ENCODE results near the gene MUL1. TPM values are rescaled to one million over a fixed set of nuclear protein-coding genes. Genes with fewer than 3 reads are reported as not detected.
"Not testable (repeated sequence)": the region's sequence is repeated elsewhere in the genome, so short reads cannot be mapped to it uniquely, and the experiment has no call there.

MUL1 gene
- 17.3 and 19.1 TPM in 2 replicates for total RNA-seq (2014; rRNA removed; shearing (Covaris generic))

- peak; percentile 87 for DNase-seq (ENCODE audit: low spot score)
Observed at GRCh38 chr1:20507564-20508410, at the start of gene MUL1. Gene MUL1 (minus strand): TSS chr1:20508151. CDS start chr1:20508024, 127 bp downstream.

- no peak for DNase-seq (ENCODE audit: low spot score)
Observed at GRCh38 chr1:20555758-20556120, 47.8 kb upstream of the MUL1 start.

DNA sequence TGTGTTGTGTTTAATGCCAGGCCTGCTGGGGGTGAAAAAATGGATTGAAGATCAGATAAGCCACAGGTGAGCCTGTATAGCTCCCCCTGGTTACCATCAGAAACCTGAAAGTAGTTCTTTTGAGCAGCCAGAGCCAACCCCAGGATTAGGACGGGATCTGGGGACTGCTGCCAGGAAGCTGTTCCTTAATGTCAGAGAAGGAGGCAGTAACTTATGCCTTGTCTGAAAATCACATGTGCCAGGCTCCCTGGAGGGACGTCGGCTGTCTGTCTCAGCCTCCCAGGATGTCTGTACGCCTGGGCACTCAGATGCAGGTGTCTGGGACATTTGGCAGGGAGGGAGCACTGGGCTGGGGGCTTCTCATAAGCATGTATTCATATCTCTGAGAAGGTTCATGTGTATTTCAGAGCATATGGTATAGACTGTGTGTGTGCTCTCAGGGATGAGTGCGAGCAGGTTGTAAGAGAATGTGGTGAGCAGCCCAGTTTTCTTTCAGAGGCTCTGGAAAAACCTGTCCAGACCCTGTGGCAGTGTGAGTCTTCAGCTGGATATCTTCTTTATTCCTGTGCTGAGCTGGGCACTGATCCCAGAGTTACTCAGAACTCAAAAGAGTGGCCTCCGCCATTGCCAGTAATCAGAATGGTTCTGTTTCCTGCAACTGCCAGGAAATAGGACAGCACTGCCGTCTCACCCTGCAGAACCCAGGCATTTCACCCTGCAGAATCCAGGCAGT, 47.2 kb upstream of the MUL1 start:
- DNase-seq (ENCODE audit: low spot score): no peak

DNA sequence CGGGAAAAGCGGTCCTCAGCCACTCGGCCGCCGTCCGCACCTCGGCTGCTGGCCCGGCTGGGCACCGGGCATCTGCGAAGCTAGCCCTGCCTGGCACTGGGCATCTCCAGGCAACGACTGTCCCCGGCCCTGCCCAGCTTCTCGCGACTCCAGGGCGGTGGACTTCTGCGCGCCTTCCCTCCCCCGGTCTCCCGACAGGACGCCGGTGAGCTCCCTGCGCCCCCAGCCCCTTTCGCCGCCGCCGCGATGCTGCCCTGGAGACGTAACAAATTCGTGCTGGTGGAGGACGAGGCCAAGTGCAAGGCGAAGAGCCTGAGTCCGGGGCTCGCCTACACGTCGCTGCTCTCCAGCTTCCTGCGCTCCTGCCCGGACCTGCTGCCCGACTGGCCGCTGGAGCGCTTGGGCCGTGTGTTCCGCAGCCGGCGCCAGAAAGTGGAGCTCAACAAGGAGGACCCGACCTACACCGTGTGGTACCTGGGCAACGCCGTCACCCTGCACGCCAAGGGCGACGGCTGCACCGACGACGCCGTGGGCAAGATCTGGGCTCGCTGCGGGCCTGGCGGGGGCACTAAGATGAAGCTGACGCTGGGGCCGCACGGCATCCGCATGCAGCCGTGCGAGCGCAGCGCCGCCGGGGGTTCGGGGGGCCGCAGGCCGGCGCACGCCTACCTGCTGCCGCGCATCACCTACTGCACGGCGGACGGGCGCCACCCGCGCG, 44.9 kb upstream of the MUL1 start:
- no peak for DNase-seq (ENCODE audit: low spot score)

DNA sequence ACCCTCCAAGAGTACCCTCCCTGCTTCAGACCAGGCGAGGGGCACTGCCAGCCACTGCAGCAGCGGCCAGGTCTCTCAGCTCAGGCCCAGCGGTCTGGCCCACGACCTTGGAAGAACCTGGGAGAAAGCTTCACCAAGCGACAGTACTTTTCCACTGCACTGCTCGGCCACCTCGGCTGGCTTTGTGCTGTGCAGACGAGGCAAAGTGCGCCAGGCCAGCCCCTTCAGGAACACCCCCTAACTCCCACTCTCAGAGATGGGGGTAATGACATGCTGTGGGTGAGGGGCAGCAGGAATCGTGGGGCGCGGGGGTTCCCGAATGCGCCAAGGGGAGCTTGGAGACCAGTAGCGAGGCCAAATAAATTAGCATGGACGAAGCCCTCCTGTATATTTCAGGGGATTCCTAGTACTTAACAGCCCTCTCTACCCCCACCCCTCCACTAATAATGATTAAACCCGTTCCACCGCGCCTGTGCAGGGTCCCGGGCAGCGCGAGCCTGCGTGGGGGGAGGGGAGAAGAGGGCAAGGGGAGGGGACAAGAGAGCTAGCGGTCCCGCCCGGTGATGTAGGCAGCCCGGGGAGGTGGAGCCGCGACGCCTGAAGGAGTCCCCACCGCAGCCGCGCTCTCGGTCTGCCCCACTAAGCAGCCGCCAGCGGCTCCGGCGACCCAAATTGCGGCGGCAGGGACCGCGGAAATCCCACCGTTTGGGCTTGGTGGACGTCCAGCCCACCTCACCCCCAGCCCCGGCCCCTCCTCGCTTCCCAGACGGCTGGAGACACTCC, 44.2 kb upstream of the MUL1 start, which contains the start of gene FAM43B:
TSS of gene FAM43B (plus strand) at position 629 of the 783 bp plus-strand sequence. CDS start 401 bp downstream, outside the sequence.
- DNase-seq (ENCODE audit: low spot score): no peak

DNA sequence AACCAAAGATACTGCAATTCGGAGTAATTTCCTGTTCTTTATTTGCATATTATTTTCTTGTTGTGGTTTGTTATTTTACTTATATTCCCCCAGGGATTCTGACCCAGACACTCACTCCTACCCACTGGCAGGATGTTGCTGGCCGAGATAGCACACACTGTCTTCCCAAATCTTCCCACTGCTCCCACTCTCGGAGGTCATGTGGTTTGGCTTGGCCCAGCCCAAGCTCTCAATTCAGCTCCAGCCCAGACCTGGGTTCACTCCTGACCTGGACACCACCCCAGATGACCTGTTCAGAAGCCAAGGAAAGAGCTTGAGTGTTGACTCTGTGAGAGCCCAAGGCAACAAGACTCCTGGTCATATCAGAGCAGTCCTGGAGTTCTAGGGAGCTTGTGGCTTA, 43.2 kb upstream of the MUL1 start:
- DNase-seq (ENCODE audit: low spot score): no peak

GRCh38 chr1:20546637-20547036, 38.7 kb upstream of the MUL1 start:
- no peak for DNase-seq (ENCODE audit: low spot score)

GRCh38 chr1:20540281-20540680, 32.3 kb upstream of the MUL1 start:
- no peak for DNase-seq (ENCODE audit: low spot score)

DNA sequence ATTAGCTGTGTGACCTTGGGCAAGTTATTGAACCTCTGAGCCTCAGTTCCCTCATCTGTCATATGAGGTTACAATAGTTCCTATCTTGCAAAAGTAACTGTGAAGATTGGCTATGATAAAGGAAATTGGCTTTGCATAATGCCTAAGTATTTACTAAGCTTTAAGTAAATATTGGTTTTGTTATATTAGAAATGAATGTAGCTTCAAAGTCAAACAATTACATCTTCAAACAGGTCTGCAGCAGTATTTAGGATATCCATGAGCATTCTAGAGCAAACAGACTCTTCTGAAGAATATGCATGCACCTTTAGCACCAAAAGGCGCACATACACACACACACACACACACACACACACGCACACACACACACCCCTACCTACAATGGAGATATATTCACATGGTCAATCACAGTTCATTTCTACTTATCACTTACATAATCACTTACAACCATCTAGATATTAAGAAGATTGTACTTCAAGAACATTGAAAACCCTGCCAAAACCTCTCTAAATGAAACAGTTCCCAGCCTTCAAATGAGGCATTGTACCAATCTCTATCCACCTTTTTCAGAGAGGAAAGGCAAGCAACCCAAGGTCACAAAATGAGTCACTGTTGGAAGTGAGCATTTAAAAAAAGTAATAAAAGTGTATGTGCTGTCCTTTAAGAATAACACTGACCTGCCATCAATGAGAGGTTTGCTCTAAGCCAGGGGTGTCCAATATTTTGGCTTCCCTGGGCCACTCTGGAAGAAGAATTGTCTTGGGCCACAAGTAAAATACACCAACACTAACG, 31.0 kb upstream of the MUL1 start:
- DNase-seq (ENCODE audit: low spot score): no peak

- no peak for DNase-seq (ENCODE audit: low spot score)
Observed at GRCh38 chr1:20538227-20538626, 30.3 kb upstream of the MUL1 start.

DNA sequence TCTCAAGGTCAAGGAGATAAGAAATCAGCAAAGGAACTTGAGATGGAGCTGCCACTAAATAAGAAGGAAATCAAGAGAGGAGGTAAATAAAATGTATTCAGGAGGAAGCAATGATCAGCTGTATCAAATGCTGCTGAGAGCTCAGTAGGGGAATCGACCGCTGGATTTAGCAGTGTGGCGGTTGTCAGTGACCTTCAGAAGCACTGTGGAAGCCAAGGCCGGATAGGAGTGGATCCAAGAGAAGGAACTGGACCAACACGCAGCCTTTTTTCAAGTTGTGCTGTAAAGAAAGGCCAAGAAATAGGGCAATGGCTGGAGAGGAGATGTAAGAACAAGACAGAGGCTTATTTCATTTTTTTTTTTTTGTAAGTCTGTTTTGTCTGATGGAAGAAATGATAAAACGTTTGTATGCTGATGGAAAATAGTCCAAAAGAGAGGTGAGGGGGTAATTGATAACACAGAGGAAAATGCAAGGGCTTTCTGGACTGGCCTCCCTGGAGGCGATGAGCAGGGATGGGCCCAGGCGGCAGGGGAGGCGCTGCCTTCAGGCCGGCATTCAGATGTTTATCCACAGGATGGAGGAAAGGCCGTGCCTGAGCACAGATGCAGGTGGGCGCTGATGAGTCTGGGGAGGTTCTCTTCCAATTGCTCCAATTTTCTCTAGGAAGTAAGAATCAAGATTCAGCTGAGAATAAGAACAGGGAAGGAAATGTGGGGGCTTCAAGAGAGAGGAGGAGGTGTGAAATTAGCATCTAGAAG, 26.9 kb upstream of the MUL1 start:
- no peak for DNase-seq (ENCODE audit: low spot score)

DNA sequence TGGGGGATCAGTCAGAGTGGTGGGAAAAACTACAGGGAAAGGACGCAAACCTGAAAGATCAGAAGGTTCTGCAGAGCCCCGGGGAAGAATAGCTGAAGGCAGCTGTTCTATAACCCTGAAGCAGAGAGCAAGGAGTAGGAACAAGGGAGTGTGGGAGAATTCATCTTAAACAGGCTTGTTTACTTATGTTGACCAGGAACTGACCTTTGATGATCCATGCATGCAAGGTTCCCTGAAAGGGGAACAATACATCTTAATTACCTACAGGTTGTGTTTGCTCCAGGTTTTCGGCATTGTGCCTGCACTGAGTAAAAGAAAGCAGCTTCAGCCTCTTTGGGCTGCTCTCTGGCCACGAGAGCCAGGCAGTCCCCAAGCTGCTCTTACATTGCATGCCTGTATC, 25.7 kb upstream of the MUL1 start:
- DNase-seq (ENCODE audit: low spot score): no peak

- DNase-seq (ENCODE audit: low spot score): no peak
Observed at GRCh38 chr1:20530901-20531300, 22.9 kb upstream of the MUL1 start.

DNA sequence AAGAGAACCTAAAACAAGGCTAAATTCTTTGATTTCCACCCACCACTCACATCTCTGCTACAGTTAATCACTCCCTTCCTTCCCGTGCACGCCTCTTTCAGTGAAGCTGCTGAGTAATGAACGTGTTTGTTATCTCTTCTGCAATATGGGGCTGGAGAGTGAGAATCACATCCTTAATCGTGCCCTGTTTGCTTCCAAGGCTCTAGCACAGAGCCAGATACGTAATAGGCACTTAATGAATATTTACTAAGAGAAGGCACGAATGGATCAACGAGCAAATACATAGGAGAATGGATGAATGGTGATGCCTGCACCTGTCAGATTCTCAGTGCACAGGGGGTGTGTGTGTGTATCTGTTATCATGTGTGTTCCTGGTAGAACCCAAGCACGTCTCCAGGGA, 22.4 kb upstream of the MUL1 start:
- no peak for DNase-seq (ENCODE audit: low spot score)

- DNase-seq (ENCODE audit: low spot score): no peak
Observed at GRCh38 chr1:20528221-20528620, 20.3 kb upstream of the MUL1 start.

DNA sequence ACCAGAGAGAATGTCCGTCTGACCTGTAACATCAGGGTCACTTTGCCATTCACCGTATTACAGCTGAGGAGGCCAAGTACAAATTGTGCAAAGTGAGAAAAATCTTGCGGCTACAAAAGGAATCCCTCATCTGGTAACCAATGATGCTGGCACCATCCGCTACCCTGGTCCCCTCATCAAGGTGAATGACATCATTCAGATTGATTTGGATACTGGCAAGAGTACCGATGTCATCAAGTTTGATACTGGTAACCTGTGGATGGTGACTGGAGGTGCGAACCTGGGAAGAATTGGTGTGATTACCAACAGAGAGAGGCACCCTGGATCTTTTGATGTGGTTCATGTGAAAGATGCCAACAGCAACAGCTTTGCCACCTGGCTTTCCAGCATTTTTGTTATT, 18.3 kb upstream of the MUL1 start:
- DNase-seq (ENCODE audit: low spot score): no peak

- DNase-seq (ENCODE audit: low spot score): peak; percentile 88
Observed at GRCh38 chr1:20521960-20522861, 14.3 kb upstream of the MUL1 start.

DNA sequence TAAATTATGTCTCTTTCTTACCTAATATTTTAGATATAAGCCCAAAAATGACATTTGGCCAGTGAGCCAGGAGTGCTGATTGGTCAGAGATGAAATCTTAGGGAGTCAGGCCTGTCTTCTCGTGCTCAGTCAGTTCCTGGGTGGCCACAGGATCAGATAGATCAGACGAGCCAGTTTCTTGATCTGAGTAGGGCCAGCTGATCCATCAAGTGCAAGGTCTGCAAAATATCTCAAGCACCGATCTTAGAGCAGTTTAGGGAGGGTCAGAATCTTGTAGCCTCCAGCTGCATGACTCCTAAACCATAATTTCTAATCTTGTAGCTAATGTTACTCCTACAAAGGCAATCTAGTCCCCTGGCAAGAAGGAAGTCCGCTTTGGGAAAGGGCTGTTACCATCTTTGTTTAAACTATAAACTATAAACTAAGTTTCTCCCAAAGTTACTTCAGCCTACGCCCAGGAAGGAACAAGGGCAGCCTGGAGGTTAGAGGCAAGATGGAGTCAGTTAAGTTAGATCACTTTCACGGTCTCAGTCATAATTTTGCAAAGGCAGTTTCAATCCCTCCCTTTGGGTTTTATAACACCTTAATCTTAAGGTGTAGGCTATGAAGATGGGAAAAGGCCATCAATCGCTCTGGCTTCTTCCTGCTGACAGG, 11.8 kb upstream of the MUL1 start:
- not testable (repeated sequence) for DNase-seq (ENCODE audit: low spot score)

Data from HT-29 (cell line).